CD14-positive monocyte (primary cell): ENCODE measurements around the gene OSTF1. TPM values are rescaled to one million over a fixed set of nuclear protein-coding genes. Genes with fewer than 3 reads are reported as not detected.

Experiments used
- DNase-seq, 3 donors: peaks; one replicate each; pipeline ENCODE4 v3.0.0-alpha.2; 2011 to 2022
- H2AFZ ChIP-seq: 2 replicates; pipeline ENCODE4 v1.6.0; 2012; ENCODE audit warnings: mild to moderate bottlenecking, low read depth, low read length, inconsistent platforms; ENCODE audit not compliant: insufficient read depth, poor library complexity, severe bottlenecking
- H3K27ac ChIP-seq, 2 donors: 1 replicate in 1 of 2; 2 replicates in 1 of 2; pipeline ENCODE4 v1.5.1; 2012 to 2013; ENCODE audit warnings: low read length in 2 of 2, control low read depth in 1 of 2, inconsistent platforms in 1 of 2, low read depth in 1 of 2, mild to moderate bottlenecking in 1 of 2
- H3K27me3 ChIP-seq, 2 donors: one replicate each; pipeline versions ENCODE4 v1.6.0 to v1.6.1; 2011 to 2013; ENCODE audit warnings: low read length in 2 of 2; ENCODE audit not compliant: control insufficient read depth in 2 of 2, insufficient read depth in 2 of 2
- H3K36me3 ChIP-seq, 2 donors: replicated peaks in 1 of 2; 1 replicate in 1 of 2; 2 replicates in 1 of 2; pipeline versions ENCODE4 v1.5.1 to v1.6.1; 2012 to 2013; ENCODE audit warnings: low read length in 2 of 2, control low read depth in 1 of 2, inconsistent platforms in 1 of 2, mild to moderate bottlenecking in 1 of 2; ENCODE audit not compliant: insufficient read depth in 2 of 2, control insufficient read depth in 1 of 2
- H3K4me1 ChIP-seq, 2 donors: 1 replicate in 1 of 2; 2 replicates in 1 of 2; pipeline versions ENCODE4 v1.5.1 to v1.6.1; 2012 to 2013; ENCODE audit warnings: low read length in 2 of 2, control low read depth in 1 of 2, inconsistent platforms in 1 of 2, mild to moderate bottlenecking in 1 of 2, moderate library complexity in 1 of 2; ENCODE audit not compliant: insufficient read depth in 2 of 2, control insufficient read depth in 1 of 2
- H3K4me2 ChIP-seq: replicated peaks from 2 replicates; pipeline ENCODE3; 2012; ENCODE audit warnings: low read length, moderate library complexity, mild to moderate bottlenecking; ENCODE audit not compliant: poor library complexity, severe bottlenecking; ENCODE audit errors: extremely low read depth
- H3K4me3 ChIP-seq, 3 experiments: fragments of 200-600 bp in 1 of 3; sonication (generic) in 1 of 3; replicated peaks in 1 of 3; 1 replicate in 2 of 3; 2 replicates in 1 of 3; pipeline ENCODE4 v1.5.1; 2011 to 2013; ENCODE audit warnings: low read length in 3 of 3, mild to moderate bottlenecking in 3 of 3, control low read depth in 2 of 3, low read depth in 2 of 3, inconsistent platforms in 1 of 3, moderate library complexity in 1 of 3
- H3K79me2 ChIP-seq: 2 replicates; pipeline ENCODE4 v1.6.0; 2012; ENCODE audit warnings: mild to moderate bottlenecking, control low read depth, inconsistent platforms, low read length, moderate library complexity; ENCODE audit not compliant: insufficient read depth
- H3K9ac ChIP-seq: 2 replicates; pipeline ENCODE4 v1.6.0; 2017; ENCODE audit warnings: low read length, mild to moderate bottlenecking; ENCODE audit not compliant: insufficient read depth, poor library complexity, severe bottlenecking
- H3K9me3 ChIP-seq, 2 donors: replicated peaks in 1 of 2; 1 replicate in 1 of 2; 2 replicates in 1 of 2; pipeline versions ENCODE4 v1.5.1 to v1.6.1; 2012 to 2013; ENCODE audit warnings: low read length in 2 of 2, control low read depth in 1 of 2; ENCODE audit not compliant: control insufficient read depth in 1 of 2, insufficient read depth in 1 of 2
- H4K20me1 ChIP-seq: 2 replicates; pipeline ENCODE4 v1.6.0; 2012; ENCODE audit warnings: mild to moderate bottlenecking, low read length, control low read depth, moderate library complexity; ENCODE audit not compliant: insufficient read depth
- H3K27ac Mint-ChIP-seq, 7 donors: one replicate each; pipeline ENCODE4 v1.8.0; 2020; ENCODE audit warnings: mild to moderate bottlenecking in 7 of 7, mixed read lengths in 7 of 7, moderate library complexity in 6 of 7, inconsistent platforms in 2 of 7
- H3K27me3 Mint-ChIP-seq, 3 donors: one replicate each; pipeline ENCODE4 v1.8.0; 2021 to 2022; ENCODE audit warnings: low read depth in 3 of 3, mild to moderate bottlenecking in 3 of 3, mixed read lengths in 3 of 3, moderate library complexity in 3 of 3, inconsistent platforms in 1 of 3
- H3K36me3 Mint-ChIP-seq, 2 donors: one replicate each; pipeline ENCODE4 v1.8.0; 2020; ENCODE audit warnings: mixed read lengths in 2 of 2, inconsistent platforms in 1 of 2, mild to moderate bottlenecking in 1 of 2
- H3K4me1 Mint-ChIP-seq: one replicate; pipeline ENCODE4 v1.8.0; 2020; ENCODE audit warnings: mild to moderate bottlenecking, mixed read lengths
- H3K4me3 Mint-ChIP-seq, 2 donors: one replicate each; pipeline ENCODE4 v1.8.0; 2020; ENCODE audit warnings: mild to moderate bottlenecking in 2 of 2, mixed read lengths in 2 of 2, moderate library complexity in 1 of 2
- H3K9me3 Mint-ChIP-seq, 7 donors: one replicate each; pipeline ENCODE4 v1.8.0; 2020 to 2022; ENCODE audit warnings: mixed read lengths in 7 of 7, mild to moderate bottlenecking in 6 of 7, moderate library complexity in 6 of 7, inconsistent platforms in 2 of 7
- WGBS: methylation state at CpG from one replicate; pipeline ENCODE4 v1.1.5; 2013; ENCODE audit warnings: missing lambda C conversion rate; ENCODE audit not compliant: insufficient coverage; 5-methylcytosine and 5-hydroxymethylcytosine counted together
- intact Hi-C, 2 donors: fragments of 100-400 bp; cut with micrococcal nuclease; formaldehyde crosslinking; loops; one replicate each; pipeline versions ENCODE4 v1.15.0 to v1.15.1; 2023
- polyA plus RNA-seq, 3 donors: library from polyadenylated mRNA; depleted of rRNA in 1 of 3; unstranded in 2 of 3; stranded (reverse) in 1 of 3; fragments of 300-500 nt in 2 of 3; fragments of >200 nt in 1 of 3; fragmentation: Illumina TruSeq in 2 of 3; gene quantifications; 1 replicate in 2 of 3; 2 replicates in 1 of 3; pipeline ENCODE4 v1.2.3, GENCODE V29; 2012 to 2021
- TF ChIP-seq, protein P1 (sequence below): fragments of 200-600 bp; IDR thresholded peaks from one replicate; pipeline ENCODE4 v1.8.0; 2022; ENCODE audit warnings: antibody characterized with exemption, mild to moderate bottlenecking

Gene OSTF1
- polyA plus RNA-seq, 3 donors = 59.8 to 296 (median 240) TPM

DNA sequence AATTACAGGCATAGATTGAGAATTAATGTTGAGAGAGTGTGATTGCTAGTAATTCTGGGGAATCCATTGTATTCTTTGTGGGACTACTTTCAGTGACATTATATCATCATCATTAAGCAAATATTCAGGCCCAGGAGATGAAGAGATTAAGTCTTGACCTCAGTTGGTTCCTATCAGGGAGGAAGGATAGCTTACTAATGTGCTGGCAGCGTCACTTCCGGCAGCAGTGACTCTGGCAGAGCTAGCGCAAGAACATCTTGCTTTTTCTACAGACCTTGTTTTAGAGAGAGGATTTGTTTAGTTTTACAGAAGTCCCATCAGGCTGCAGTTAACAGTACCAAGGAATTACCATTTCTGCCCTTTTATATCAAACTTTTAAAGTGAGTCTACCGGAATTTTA is 20.3 kb downstream of the OSTF1 start:
- intact Hi-C loops = loop anchor here in 1 of 2 donors (5.0 kb wide), 1 partner anchor 39 kb away; no protein-coding TSS in a partner anchor
- no peak overlapping the region for H3K4me3 ChIP-seq
- no peak overlapping the region for H3K9ac ChIP-seq
- H3K79me2 ChIP-seq = peaks cover 100% of the 10 kb centered on the region
- H3K36me3 ChIP-seq = peaks cover 0 to 31% of the 10 kb centered on the region in 2 donors
- H3K27ac Mint-ChIP-seq = peak overlapping the region; percentile 61 to 91 (median 87)
- no peaks in the 10 kb centered on the region for H3K9me3 ChIP-seq
- peak; percentile 58 to 75 (median 74) for DNase-seq
- peaks cover 17 to 42% of the 10 kb centered on the region in 2 donors for H3K4me1 ChIP-seq
- peak overlapping the region; percentile 50 to 67 for H3K27ac ChIP-seq
- 41% methylated on average over 3 of the region's 4 CpGs for WGBS
- H3K27me3 ChIP-seq = no peaks in the 10 kb centered on the region
- peaks cover 6 to 27% of the 10 kb centered on the region in 2 donors for H3K36me3 Mint-ChIP-seq
- H3K27me3 Mint-ChIP-seq = no peaks in the 10 kb centered on the region
- H2AFZ ChIP-seq = no peak overlapping the region
- no peak overlapping the region for H3K4me3 Mint-ChIP-seq
- peaks cover 65% of the 10 kb centered on the region for H3K4me1 Mint-ChIP-seq
- TF ChIP-seq, protein P1, sequence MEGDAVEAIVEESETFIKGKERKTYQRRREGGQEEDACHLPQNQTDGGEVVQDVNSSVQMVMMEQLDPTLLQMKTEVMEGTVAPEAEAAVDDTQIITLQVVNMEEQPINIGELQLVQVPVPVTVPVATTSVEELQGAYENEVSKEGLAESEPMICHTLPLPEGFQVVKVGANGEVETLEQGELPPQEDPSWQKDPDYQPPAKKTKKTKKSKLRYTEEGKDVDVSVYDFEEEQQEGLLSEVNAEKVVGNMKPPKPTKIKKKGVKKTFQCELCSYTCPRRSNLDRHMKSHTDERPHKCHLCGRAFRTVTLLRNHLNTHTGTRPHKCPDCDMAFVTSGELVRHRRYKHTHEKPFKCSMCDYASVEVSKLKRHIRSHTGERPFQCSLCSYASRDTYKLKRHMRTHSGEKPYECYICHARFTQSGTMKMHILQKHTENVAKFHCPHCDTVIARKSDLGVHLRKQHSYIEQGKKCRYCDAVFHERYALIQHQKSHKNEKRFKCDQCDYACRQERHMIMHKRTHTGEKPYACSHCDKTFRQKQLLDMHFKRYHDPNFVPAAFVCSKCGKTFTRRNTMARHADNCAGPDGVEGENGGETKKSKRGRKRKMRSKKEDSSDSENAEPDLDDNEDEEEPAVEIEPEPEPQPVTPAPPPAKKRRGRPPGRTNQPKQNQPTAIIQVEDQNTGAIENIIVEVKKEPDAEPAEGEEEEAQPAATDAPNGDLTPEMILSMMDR = no peak
- H4K20me1 ChIP-seq = peaks cover 99% of the 10 kb centered on the region
- H3K9me3 Mint-ChIP-seq = no peaks in the 10 kb centered on the region
- no peak overlapping the region for H3K4me2 ChIP-seq

DNA sequence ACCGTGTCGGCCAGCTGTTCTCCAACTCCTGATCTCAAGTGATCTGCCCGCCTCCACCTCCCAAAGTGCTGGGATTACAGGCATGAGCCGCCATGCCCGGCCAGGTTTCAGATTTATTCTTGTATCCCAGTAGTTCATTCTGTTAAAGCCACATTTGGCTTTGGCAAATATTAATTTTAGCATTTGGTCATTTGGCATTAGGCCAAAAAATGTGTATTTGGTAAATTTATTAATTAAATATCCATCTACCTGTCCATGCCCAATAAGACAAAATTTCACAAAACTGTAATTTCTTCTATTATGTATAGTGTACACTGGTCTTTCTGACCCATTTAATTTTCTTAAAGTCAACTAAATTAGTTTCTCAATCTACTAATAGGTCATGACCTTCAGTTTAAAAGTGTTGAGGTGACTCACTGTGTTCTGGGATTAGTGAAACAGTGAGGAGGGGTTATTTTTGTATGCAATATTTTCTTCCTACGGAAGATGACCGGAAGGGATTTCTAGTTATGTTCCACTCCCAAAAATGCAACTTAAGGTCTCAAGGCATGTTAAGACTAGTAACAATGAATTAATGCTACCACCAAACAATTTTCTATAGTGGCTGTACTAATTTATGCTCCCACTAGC is 21.0 kb downstream of the OSTF1 start:
- no CpG with 5 or more reads among the region's 7 CpGs for WGBS
- intact Hi-C loops = loop anchor here in 1 of 2 donors (5.0 kb wide), 1 partner anchor 38 kb away; no protein-coding TSS in a partner anchor
- H3K4me1 Mint-ChIP-seq = peaks cover 62% of the 10 kb centered on the region
- no peaks in the 10 kb centered on the region for H3K9me3 Mint-ChIP-seq
- peak in 2 of 3 donors; percentile 23 to 37 for DNase-seq
- Histone ChIP-seq H3K79me2 (peaks cover 100% of the 10 kb centered on the region), H3K4me1 (peaks cover 17 to 42% of the 10 kb centered on the region in 2 donors), H2AFZ (no peak overlapping the region), H3K27me3 (no peaks in the 10 kb centered on the region), H3K36me3 (peaks cover 0 to 23% of the 10 kb centered on the region in 2 donors), H3K9ac (no peak overlapping the region), H3K4me2 (no peak overlapping the region), H3K4me3 (no peak overlapping the region), H4K20me1 (peaks cover 99% of the 10 kb centered on the region), H3K9me3 (no peaks in the 10 kb centered on the region), H3K27ac (peak overlapping the region; percentile 50 to 67)
- H3K27ac Mint-ChIP-seq = peak overlapping the region; percentile 61 to 91 (median 87)
- H3K27me3 Mint-ChIP-seq = no peaks in the 10 kb centered on the region
- TF ChIP-seq, protein P1 = no peak
- peaks cover 5 to 21% of the 10 kb centered on the region in 2 donors for H3K36me3 Mint-ChIP-seq
- no peak overlapping the region for H3K4me3 Mint-ChIP-seq
